Lower lobe of right lung (tissue), 2 donors: ENCODE data around the gene MBD3L1. TPM values are rescaled to one million over a fixed set of nuclear protein-coding genes. Genes with fewer than 3 reads are reported as not detected.
A peak's percentile ranks its signal among the peaks of the same experiment; 100 is the strongest.

Experiments used
- ATAC-seq, 2 donors: fragments of 200-7000 bp; cut with Tn5 transposase; one replicate each; pipeline ENCODE4 v1.9.1; 2020 to 2022; ENCODE audit warnings: mild to moderate bottlenecking in 2 of 2, moderate library complexity in 2 of 2
- DNase-seq: peaks from one replicate; pipeline ENCODE4 v3.0.0-alpha.2; 2020
- H3K27ac ChIP-seq: fragments of 200-600 bp; one replicate; pipeline ENCODE4 v1.8.0; 2022
- H3K27me3 ChIP-seq: fragments of 200-600 bp; one replicate; pipeline ENCODE4 v1.8.0; 2022; ENCODE audit warnings: low read depth
- H3K36me3 ChIP-seq: fragments of 200-600 bp; one replicate; pipeline ENCODE4 v1.8.0; 2022; ENCODE audit warnings: mild to moderate bottlenecking
- H3K4me1 ChIP-seq: fragments of 200-600 bp; one replicate; pipeline ENCODE4 v1.8.0; 2022
- H3K4me3 ChIP-seq: fragments of 200-600 bp; one replicate; pipeline ENCODE4 v1.8.0; 2022; ENCODE audit warnings: mild to moderate bottlenecking
- H3K9me3 ChIP-seq: fragments of 200-600 bp; one replicate; pipeline ENCODE4 v1.8.0; 2022
- CTCF ChIP-seq: fragments of 200-600 bp; IDR thresholded peaks from one replicate; pipeline ENCODE4 v1.8.0; 2022; ENCODE audit warnings: antibody characterized with exemption, mild to moderate bottlenecking
- intact Hi-C: fragments of 100-400 bp; cut with DNase I; formaldehyde crosslinking; loops from one replicate; pipeline ENCODE4 v1.11.0; 2022
- total RNA-seq: library from RNA; stranded (reverse); fragmentation: NEBNext Ultra II Directional; extraction: Animal tissue kit (Norgen Biotek cat#: 25700); gene quantifications from one replicate; pipeline ENCODE4 v1.2.1, GENCODE V29; 2021
- donor health status: DM: no; HTN: yes; CAD: no; lungs with severe emphysema.

Gene MBD3L1
- total RNA-seq, 1 donor from 2014 or later, result not detected

DNA sequence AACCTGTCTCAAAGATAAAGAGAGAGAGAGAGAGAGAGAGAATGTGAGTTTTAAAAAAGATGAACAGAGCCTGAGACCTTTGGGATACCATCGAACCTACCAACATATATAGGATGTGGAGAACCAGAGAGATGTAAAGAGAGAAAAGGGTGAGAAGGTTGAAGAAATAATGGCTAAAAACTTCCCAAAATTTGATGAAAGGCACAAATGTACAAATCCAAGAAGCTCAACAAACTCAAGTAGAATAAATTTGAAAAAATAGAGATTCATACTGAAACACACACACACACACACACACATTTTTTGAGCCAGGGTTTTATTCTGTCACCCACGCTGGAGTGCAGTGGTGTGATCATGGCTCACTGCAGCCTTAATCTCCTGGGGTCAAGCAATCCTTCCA is 16.4 kb upstream of the MBD3L1 start:
- no peak overlapping the region for H3K4me3 ChIP-seq
- TF ChIP-seq CTCF, result no peak
- intact Hi-C loops, result no loop called here
- H3K4me1 ChIP-seq, result no peaks in the 10 kb centered on the region
- peaks cover 97% of the 10 kb centered on the region for H3K9me3 ChIP-seq
- H3K27me3 ChIP-seq, result no peaks in the 10 kb centered on the region
- ATAC-seq (no peak), DNase-seq (no peak)
- H3K36me3 ChIP-seq, result peaks cover 93% of the 10 kb centered on the region
- no peak overlapping the region for H3K27ac ChIP-seq

DNA sequence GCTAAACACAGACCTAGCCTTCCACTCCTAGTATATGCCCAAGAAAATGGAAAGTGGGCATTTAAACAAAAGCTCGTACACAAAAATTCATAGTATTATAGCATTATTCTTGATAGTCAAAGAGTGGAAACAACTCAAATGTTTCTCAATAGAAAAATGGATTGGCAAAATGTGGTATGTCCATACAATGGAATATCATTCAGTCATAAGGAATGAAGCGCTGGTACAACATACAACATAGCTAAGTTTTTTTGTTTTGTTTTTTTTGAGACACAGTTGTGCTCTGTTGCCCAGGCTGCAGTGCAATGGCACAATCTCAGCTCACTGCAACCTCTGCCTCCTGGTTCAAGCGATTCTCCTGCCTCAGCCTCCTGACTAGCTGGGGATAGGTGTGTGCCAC is 11.9 kb upstream of the MBD3L1 start:
- peaks cover 90% of the 10 kb centered on the region for H3K36me3 ChIP-seq
- no peak overlapping the region for H3K27ac ChIP-seq
- no peak for TF ChIP-seq CTCF
- no peak overlapping the region for H3K4me3 ChIP-seq
- H3K9me3 ChIP-seq, result peaks cover 54% of the 10 kb centered on the region
- ATAC-seq (no peak), DNase-seq (no peak)
- intact Hi-C loops, result no loop called here
- no peaks in the 10 kb centered on the region for H3K4me1 ChIP-seq
- H3K27me3 ChIP-seq, result no peaks in the 10 kb centered on the region

- Histone ChIP-seq H3K4me3 (no peak overlapping the region), H3K27ac (no peak overlapping the region), H3K9me3 (peaks cover 38% of the 10 kb centered on the region), H3K36me3 (peaks cover 78% of the 10 kb centered on the region), H3K4me1 (no peaks in the 10 kb centered on the region), H3K27me3 (no peaks in the 10 kb centered on the region)
- DNase-seq (no peak), ATAC-seq (no peak)
- intact Hi-C loops, result no loop called here
- no peak for TF ChIP-seq CTCF
Measured at GRCh38 chr19:8821748-8822241, 10.4 kb upstream of the MBD3L1 start.

- H3K4me3 ChIP-seq, result no peak overlapping the region
- intact Hi-C loops, result no loop called here
- H3K27ac ChIP-seq, result no peak overlapping the region
- no peaks in the 10 kb centered on the region for H3K27me3 ChIP-seq
- H3K36me3 ChIP-seq, result peaks cover 39% of the 10 kb centered on the region
- DNase-seq, result no peak
- ATAC-seq, result no peak
- no peak for TF ChIP-seq CTCF
- H3K9me3 ChIP-seq, result no peaks in the 10 kb centered on the region
- H3K4me1 ChIP-seq, result peaks cover 6% of the 10 kb centered on the region
Measured at GRCh38 chr19:8826371-8826770, 5.8 kb upstream of the MBD3L1 start.

DNA sequence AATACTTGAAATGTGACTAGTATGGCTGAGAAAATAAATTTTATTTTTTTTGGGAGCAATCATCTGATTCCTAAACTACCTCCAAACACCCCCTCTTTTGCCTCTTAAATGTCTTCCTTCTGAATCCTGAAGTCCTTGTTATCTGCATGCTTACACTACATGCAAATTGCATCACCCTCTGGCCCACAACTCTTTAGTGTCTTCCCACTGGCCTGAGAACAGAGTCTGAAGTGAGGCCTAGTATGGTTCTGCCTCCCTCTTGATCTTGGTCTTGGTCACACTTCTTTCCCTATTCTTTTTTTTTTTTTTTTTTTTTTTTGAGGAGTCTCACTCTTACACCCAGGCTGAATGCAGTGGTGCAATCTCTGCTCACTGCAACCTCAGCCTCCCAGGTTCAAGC is 4.9 kb upstream of the MBD3L1 start:
- TF ChIP-seq CTCF, result no peak
- H3K27me3 ChIP-seq, result no peaks in the 10 kb centered on the region
- intact Hi-C loops, result no loop called here
- peaks cover 30% of the 10 kb centered on the region for H3K36me3 ChIP-seq
- no peak overlapping the region for H3K4me3 ChIP-seq
- H3K9me3 ChIP-seq, result no peaks in the 10 kb centered on the region
- no peak overlapping the region for H3K27ac ChIP-seq
- ATAC-seq (no peak), DNase-seq (no peak)
- peaks cover 9% of the 10 kb centered on the region for H3K4me1 ChIP-seq

- peak overlapping the region; percentile 96 for H3K27ac ChIP-seq
- peak overlapping the region; percentile 93 for H3K4me3 ChIP-seq
- H3K36me3 ChIP-seq, result peaks cover 7% of the 10 kb centered on the region
- no peaks in the 10 kb centered on the region for H3K27me3 ChIP-seq
- ATAC-seq (no peak), DNase-seq (no peak)
- H3K9me3 ChIP-seq, result no peaks in the 10 kb centered on the region
- intact Hi-C loops, result no loop called here
- no peak for TF ChIP-seq CTCF
- H3K4me1 ChIP-seq, result peaks cover 9% of the 10 kb centered on the region
Measured at GRCh38 chr19:8831373-8831772, 804 bp upstream of the MBD3L1 start.
